Measurements from ENCODE around the gene TM4SF4. TPM values are rescaled to one million over a fixed set of nuclear protein-coding genes. Genes with fewer than 3 reads are reported as not detected.

TM4SF4 gene
- total RNA-seq, 1 donor from 2014 or later: 0.49 TPM

- Histone ChIP-seq H3K36me3 (peaks cover 19% of the 10 kb centered on the region), H3K27me3 (no peaks in the 10 kb centered on the region), H3K27ac (peak overlapping the region; percentile 86), H3K4me1 (peaks cover 36% of the 10 kb centered on the region), H3K9me3 (no peaks in the 10 kb centered on the region), H3K4me3 (no peak overlapping the region)
- TF ChIP-seq CTCF (IDR thresholded peaks at IDR 0.05): no peak
- DNase-seq (no peak), ATAC-seq (no peak)
- intact Hi-C loops (cut with DNase I): no loop called here
Observed at GRCh38 chr3:149529099-149529498, 54.6 kb downstream of the TM4SF4 start.

GRCh38 chr3:149532489-149533180 is 58.1 kb downstream of the TM4SF4 start:
- DNase-seq: no peak
- H3K27me3 ChIP-seq: no peaks in the 10 kb centered on the region
- H3K4me1 ChIP-seq: peaks cover 61% of the 10 kb centered on the region
- intact Hi-C loops (cut with DNase I): no loop called here
- H3K4me3 ChIP-seq: no peak overlapping the region
- no peaks in the 10 kb centered on the region for H3K36me3 ChIP-seq
- H3K9me3 ChIP-seq: no peaks in the 10 kb centered on the region
- H3K27ac ChIP-seq: peak overlapping the region; percentile 32
- no peak for TF ChIP-seq CTCF (IDR thresholded peaks at IDR 0.05)
- no peak for ATAC-seq

- H3K36me3 ChIP-seq: no peaks in the 10 kb centered on the region
- DNase-seq (no peak), ATAC-seq (no peak)
- intact Hi-C loops (cut with DNase I): no loop called here
- TF ChIP-seq CTCF (IDR thresholded peaks at IDR 0.05): no peak
- H3K27me3 ChIP-seq: no peaks in the 10 kb centered on the region
- peaks cover 50% of the 10 kb centered on the region for H3K4me1 ChIP-seq
- H3K4me3 ChIP-seq: no peak overlapping the region
- H3K9me3 ChIP-seq: no peaks in the 10 kb centered on the region
- H3K27ac ChIP-seq: no peak overlapping the region
Observed at GRCh38 chr3:149534082-149534481, 59.6 kb downstream of the TM4SF4 start.

- intact Hi-C loops (cut with DNase I): no loop called here
- no peaks in the 10 kb centered on the region for H3K9me3 ChIP-seq
- ATAC-seq (peak; percentile 81), DNase-seq (no peak)
- H3K27me3 ChIP-seq: no peaks in the 10 kb centered on the region
- TF ChIP-seq CTCF (IDR thresholded peaks at IDR 0.05): no peak
- H3K27ac ChIP-seq: no peak overlapping the region
- H3K4me3 ChIP-seq: no peak overlapping the region
- peaks cover 47% of the 10 kb centered on the region for H3K4me1 ChIP-seq
- H3K36me3 ChIP-seq: no peaks in the 10 kb centered on the region
Observed at GRCh38 chr3:149534671-149535332, 60.3 kb downstream of the TM4SF4 start.

GRCh38 chr3:149535333-149535685 is 60.8 kb downstream of the TM4SF4 start:
- H3K36me3 ChIP-seq: no peaks in the 10 kb centered on the region
- H3K27ac ChIP-seq: no peak overlapping the region
- peaks cover 47% of the 10 kb centered on the region for H3K4me1 ChIP-seq
- intact Hi-C loops (cut with DNase I): no loop called here
- no peak for ATAC-seq
- DNase-seq: no peak
- no peaks in the 10 kb centered on the region for H3K9me3 ChIP-seq
- no peak overlapping the region for H3K4me3 ChIP-seq
- no peak for TF ChIP-seq CTCF (IDR thresholded peaks at IDR 0.05)
- no peaks in the 10 kb centered on the region for H3K27me3 ChIP-seq
